SK-N-MC (cell line): ENCODE results near the gene DHRS9.
"Not testable (repeated sequence)": the region's sequence is repeated elsewhere in the genome, so short reads cannot be mapped to it uniquely, and the experiment has no call there.

Source experiments
- DNase-seq: peaks from one replicate; pipeline ENCODE4 v3.0.0-alpha.2; 2011; ENCODE audit warnings: low read depth, low spot score
- H3K27ac ChIP-seq: fragments of 200-600 bp; sonication (generic); 2 replicates; pipeline ENCODE4 v1.5.1; 2016; ENCODE audit warnings: mixed run types
- H3K36me3 ChIP-seq: fragments of 200-600 bp; sonication (generic); 2 replicates; pipeline ENCODE4 v1.6.1; 2017; ENCODE audit warnings: antibody characterized with exemption, low read length, mixed read lengths; ENCODE audit not compliant: insufficient read depth
- H3K4me3 ChIP-seq: fragments of 200-600 bp; sonication (generic); 2 replicates; pipeline ENCODE4 v1.5.1; 2016
- H3K9ac ChIP-seq: fragments of 200-600 bp; sonication (generic); 2 replicates; pipeline ENCODE4 v1.8.0; 2017; ENCODE audit warnings: mixed run types, mixed read lengths; ENCODE audit not compliant: insufficient read length
- H3K9me3 ChIP-seq: fragments of 200-600 bp; sonication (generic); 2 replicates; pipeline ENCODE4 v1.6.1; 2017; ENCODE audit warnings: low read depth, mild to moderate bottlenecking, antibody characterized with exemption, low read length, moderate library complexity, mixed read lengths
- EZH2 ChIP-seq: fragments of 200-600 bp; sonication (generic); IDR thresholded peaks from one replicate; pipeline ENCODE4 v1.6.1; 2017; ENCODE audit warnings: antibody characterized with exemption
- FOXP2 ChIP-seq: optimal IDR thresholded peaks from 2 replicates; pipeline ENCODE3; 2011; ENCODE audit warnings: mild to moderate bottlenecking, moderate library complexity; ENCODE audit not compliant: insufficient read depth; ENCODE audit errors: extremely low read length, control extremely low read depth
- POLR2AphosphoS5 ChIP-seq: IDR thresholded peaks from 2 replicates; pipeline ENCODE4 v1.6.1; 2012; ENCODE audit warnings: mild to moderate bottlenecking, low read depth, low read length, borderline replicate concordance

The DHRS9 gene

DNA sequence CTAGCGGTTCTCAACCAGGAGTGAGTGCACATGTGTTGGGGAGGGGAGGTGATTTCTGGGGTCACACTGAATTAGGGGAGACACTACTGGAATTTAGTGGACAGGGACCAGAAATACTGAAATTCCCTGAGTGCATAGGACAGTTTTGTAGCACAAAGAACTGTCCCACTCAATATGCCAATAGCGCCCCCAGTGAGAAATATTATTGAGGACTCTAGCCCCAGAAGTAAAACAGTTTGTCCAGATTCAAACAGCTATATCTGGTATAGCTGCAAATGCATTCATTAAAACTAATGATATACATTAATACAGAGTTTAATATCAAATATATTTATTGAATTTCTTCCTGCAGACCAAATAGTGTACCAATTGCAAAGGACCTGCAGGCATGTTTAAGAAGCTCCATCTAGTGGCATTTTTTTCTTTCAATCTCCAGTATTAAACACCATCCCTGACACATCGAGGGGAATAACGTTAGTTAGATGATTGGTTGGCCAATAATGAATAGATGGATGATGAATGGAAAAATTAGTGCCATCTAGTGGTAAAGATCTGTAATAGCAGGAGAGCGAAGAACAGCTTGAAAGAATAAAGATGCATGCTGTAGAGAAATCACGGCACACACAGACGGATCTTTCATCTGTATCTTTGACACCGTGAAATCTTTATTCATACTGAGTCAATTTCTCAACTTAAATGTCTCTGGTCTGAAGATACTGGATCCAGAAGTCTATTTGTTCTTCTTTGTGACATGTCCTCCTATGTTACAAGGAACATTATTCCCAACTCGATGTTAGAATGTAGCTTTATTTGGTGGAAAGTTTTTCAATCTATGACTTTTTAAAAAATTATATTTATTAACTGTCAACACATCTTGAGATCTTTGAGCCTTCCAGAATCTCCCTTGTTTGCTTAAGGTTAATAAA, 62.5 kb downstream of the DHRS9 start:
- no peak for TF ChIP-seq EZH2
- no peak for TF ChIP-seq POLR2AphosphoS5
- TF ChIP-seq FOXP2: no peak
- H3K4me3 ChIP-seq: no peak overlapping the region

DNA sequence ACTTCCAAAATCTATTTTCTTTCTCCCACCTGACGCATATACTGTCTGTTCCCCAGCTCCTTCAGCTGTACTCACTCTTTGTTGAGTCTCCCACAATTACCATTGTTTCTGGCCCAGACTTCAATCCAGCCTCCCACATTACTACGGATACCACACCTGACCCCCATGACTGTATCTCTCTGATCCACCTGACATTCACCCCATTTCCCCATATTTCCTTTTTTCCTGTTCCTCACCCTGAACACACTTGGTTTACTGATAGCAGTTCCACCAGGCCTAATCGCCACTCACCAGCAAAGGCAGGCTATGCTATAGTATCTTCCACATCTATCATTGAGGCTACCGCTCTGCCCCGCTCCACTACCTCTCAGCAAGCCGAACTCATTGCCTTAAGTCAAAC, 64.9 kb downstream of the DHRS9 start:
- H3K27ac ChIP-seq, DNase-seq, H3K9me3 ChIP-seq, H3K4me3 ChIP-seq, H3K36me3 ChIP-seq, H3K9ac ChIP-seq: not testable (repeated sequence)

More for the DNA sequence above, 62.5 kb downstream of the DHRS9 start:
- H3K27ac ChIP-seq: no peak overlapping the region
- H3K9ac ChIP-seq: no peak overlapping the region
- H3K36me3 ChIP-seq: no peaks in the 10 kb centered on the region
- H3K9me3 ChIP-seq: no peaks in the 10 kb centered on the region
- DNase-seq: no peak

DNA sequence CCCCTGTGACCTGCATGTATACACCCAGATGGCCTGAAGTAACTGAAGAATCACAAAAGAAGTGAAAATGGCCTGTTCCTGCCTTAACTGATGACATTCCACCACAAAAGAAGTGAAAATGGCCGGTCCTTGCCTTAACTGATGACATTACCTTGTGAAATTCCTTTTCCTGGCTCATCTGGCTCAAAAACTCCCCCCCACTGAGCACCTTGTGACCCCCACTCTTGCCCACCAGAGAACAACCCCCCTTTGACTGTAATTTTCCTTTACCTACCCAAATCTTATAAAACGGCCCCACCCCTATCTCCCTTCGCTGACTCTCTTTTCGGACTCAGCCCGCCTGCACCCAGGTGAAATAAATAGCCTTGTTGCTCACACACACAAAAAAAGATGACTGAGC, 67.1 kb downstream of the DHRS9 start:
- not testable (repeated sequence) for H3K9ac ChIP-seq, H3K4me3 ChIP-seq, H3K27ac ChIP-seq, H3K9me3 ChIP-seq, DNase-seq, H3K36me3 ChIP-seq

DNA sequence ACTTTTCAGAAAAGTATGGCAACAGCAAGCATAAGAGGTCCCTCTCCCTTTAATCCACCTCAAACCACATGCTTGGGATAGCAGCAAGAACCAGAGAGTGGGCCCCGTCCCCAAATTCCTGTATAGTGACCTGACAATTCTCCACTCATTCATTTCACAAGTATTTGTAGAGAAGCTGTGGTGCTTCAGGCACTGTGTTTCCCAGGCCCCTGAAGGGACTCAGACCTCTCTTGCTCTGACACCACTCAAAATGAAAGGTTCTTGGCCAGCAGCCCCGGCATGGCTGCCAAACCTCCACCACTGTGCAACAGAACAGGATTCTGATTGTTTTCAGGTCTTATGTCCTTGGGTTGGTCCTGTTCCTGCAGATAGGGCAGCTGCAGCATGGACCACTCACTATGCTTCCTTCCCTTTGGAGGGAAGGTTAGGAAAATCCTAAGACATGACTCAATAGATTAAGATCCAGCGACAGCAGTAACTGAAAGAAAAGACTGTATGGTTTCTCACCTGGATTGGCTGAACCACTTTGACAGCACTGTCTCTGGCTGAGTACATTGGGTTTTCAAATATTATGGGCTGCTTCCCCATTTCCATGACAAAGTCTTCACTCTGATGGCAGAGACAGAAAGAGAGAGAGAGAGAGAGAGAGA, 67.6 kb downstream of the DHRS9 start:
- H3K36me3 ChIP-seq: no peaks in the 10 kb centered on the region
- no peak overlapping the region for H3K27ac ChIP-seq
- no peak overlapping the region for H3K9ac ChIP-seq
- DNase-seq: no peak
- TF ChIP-seq FOXP2 (no peak), EZH2 (no peak), POLR2AphosphoS5 (no peak)
- H3K4me3 ChIP-seq: no peak overlapping the region
- H3K9me3 ChIP-seq: no peaks in the 10 kb centered on the region

DNA sequence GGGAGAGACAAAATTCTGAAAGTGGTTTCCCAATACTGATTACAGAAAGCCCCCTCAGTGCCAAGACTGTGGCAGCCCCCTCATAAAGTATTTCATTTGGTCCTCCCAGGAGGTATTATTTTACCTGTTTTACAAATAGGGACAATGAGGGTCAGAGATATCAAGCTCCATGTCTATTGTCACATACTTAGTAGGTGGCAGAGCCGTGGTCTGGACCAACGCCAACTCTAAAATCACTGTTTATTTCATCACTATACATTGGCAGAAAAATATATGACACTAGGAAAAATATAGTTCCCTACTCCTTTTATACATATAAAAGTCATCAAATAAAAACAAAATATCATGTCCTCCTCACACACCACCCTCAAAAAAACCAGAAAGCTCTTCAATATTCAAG, 68.6 kb downstream of the DHRS9 start:
- no peak overlapping the region for H3K4me3 ChIP-seq
- H3K36me3 ChIP-seq: no peaks in the 10 kb centered on the region
- no peaks in the 10 kb centered on the region for H3K9me3 ChIP-seq
- H3K9ac ChIP-seq: no peak overlapping the region
- DNase-seq: no peak
- no peak for TF ChIP-seq FOXP2
- TF ChIP-seq EZH2: no peak
- TF ChIP-seq POLR2AphosphoS5: no peak
- H3K27ac ChIP-seq: no peak overlapping the region

DNA sequence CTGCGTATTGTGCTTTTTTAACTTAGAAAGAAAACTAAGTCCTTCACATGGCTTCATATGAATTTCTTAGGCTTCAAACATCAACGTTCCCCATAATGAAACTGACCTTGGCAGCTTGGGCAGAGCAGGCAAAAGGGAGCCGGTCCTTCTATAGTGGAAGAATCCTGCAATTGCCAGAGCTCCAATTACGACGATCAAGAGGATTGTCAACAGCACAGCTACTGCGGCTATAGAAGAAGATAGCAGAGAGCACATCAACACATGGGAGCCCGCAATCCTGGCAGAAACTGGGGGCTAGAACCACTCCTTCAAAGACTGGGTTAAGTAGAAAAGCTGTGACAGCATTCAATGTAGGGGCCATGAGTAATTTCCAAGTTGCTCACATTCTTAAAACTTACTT, 69.8 kb downstream of the DHRS9 start:
- no peak overlapping the region for H3K9ac ChIP-seq
- H3K36me3 ChIP-seq: no peaks in the 10 kb centered on the region
- no peak overlapping the region for H3K4me3 ChIP-seq
- H3K9me3 ChIP-seq: no peaks in the 10 kb centered on the region
- no peak overlapping the region for H3K27ac ChIP-seq
- no peak for DNase-seq
- TF ChIP-seq POLR2AphosphoS5 (no peak), FOXP2 (no peak), EZH2 (no peak)

DNA sequence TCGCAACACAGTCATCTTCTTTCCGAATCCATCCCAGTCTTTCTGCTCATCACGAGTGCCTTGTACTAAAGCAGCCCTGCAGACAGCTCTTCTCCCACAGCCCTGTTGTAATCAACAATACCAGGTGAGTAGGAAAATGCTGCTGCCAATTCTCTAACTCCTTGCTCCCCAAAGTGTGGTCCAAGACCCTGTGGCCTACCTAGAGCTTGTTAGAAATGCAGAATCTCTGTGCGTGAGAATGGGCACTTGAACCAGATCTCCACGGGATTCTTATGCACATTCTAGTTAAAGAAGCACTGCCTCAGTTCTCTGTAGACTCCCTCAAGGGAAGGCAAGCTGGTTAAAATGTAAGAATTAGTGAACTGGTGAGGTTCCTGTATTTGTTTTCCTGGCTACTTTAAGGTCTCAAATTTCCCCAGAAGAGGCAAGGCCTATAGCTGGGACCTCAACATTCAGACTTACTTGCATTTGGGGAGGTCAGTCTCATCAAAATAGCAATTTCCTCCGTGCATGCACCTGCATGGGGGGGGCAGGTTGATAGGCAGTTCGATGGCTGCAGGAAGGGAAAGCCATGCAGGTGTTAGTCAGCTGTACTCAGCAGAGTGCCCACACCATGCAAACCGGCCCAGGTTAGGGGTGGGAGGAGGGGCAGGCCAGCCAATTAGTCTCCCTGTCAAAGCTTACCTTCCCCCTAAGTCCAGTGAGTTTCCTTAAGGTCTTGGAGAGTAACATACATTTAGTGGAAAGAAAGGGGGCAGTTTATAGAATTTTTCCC, 70.8 kb downstream of the DHRS9 start:
- H3K27ac ChIP-seq: no peak overlapping the region
- H3K9me3 ChIP-seq: no peaks in the 10 kb centered on the region
- H3K9ac ChIP-seq: no peak overlapping the region
- no peak for TF ChIP-seq EZH2
- H3K36me3 ChIP-seq: no peaks in the 10 kb centered on the region
- DNase-seq: no peak
- no peak overlapping the region for H3K4me3 ChIP-seq

DNA sequence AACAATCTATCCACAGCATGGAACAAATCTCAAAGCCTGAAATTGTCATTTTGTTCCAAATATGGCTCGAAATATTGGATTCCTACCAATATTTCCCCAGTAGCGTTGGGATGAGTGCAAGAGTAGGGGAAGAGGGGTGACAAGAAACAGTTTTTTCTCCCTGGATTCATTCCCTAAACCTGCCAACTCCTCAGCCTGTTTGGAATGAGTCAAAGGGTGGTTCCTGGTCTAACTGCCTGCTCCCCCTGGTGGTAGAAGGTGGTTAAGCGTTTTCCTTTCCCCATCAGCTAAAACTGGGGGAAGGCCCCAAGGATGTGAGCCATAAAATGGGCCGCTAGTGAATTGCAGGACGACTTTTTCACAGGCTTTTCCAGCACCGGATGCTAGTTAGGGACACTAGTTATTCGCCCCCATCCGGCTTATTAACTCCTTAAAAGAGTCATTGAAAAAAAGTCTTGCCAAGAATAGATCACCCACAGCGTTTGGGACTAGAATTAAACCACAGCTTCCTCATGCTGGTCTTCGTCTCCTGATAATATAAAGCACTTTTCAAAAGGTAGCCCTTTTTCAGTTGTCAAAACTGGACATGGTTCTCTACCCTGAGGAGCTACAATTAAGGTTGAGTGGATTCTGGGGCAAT, 72.5 kb downstream of the DHRS9 start:
- TF ChIP-seq EZH2: no peak
- no peak for TF ChIP-seq FOXP2
- no peak for TF ChIP-seq POLR2AphosphoS5
- no peak for DNase-seq
- Histone ChIP-seq H3K4me3 (no peak overlapping the region), H3K27ac (no peak overlapping the region), H3K9ac (no peak overlapping the region), H3K36me3 (no peaks in the 10 kb centered on the region), H3K9me3 (no peaks in the 10 kb centered on the region)
